Esophagus squamous epithelium (tissue), 5 donors: ENCODE results near the gene RALGPS1. TPM values are rescaled to one million over a fixed set of nuclear protein-coding genes. Genes with fewer than 3 reads are reported as not detected.
A peak's percentile ranks its signal among the peaks of the same experiment; 100 is the strongest.

Experiments
- DNase-seq: peaks from one replicate; lab custom pipeline; 2025; lab: John Stamatoyannopoulos, UW
- H3K27ac ChIP-seq, 4 donors: fragments of 200-600 bp; sonication (generic); one replicate each; pipeline ENCODE4 v1.5.1; 2016 to 2019; ENCODE audit warnings: mild to moderate bottlenecking in 1 of 4
- H3K27me3 ChIP-seq, 4 donors: fragments of 200-600 bp; sonication (generic); 1 replicate in 3 of 4; 2 replicates in 1 of 4; pipeline versions ENCODE4 v1.5.1 to v1.6.0; 2017 to 2021; ENCODE audit warnings: antibody characterized with exemption in 1 of 4
- H3K36me3 ChIP-seq, 3 donors: fragments of 200-600 bp; sonication (generic); one replicate each; pipeline ENCODE4 v1.5.1; 2016 to 2019
- H3K4me1 ChIP-seq, 3 donors: fragments of 200-600 bp; sonication (generic); one replicate each; pipeline ENCODE4 v1.5.1; 2017 to 2019
- H3K4me3 ChIP-seq, 4 donors: fragments of 200-600 bp; sonication (generic); 1 replicate in 3 of 4; 2 replicates in 1 of 4; pipeline ENCODE4 v1.5.1; 2016 to 2019; ENCODE audit warnings: mild to moderate bottlenecking in 2 of 4, moderate library complexity in 1 of 4
- H3K9me3 ChIP-seq, 3 donors: fragments of 200-600 bp; sonication (generic); one replicate each; pipeline ENCODE4 v1.5.1; 2016 to 2019
- POLR2A ChIP-seq, 4 donors: fragments of 450-650 bp; IDR thresholded peaks; one replicate each; pipeline ENCODE4 v1.6.1; 2017; ENCODE audit warnings: antibody characterized with exemption in 4 of 4, mild to moderate bottlenecking in 4 of 4, moderate library complexity in 3 of 4
- WGBS, 2 donors: methylation state at CpG; one replicate each; pipeline ENCODE4 v1.1.5; 2018; 5-methylcytosine and 5-hydroxymethylcytosine counted together
- intact Hi-C: fragments of 100-400 bp; cut with DNase I; formaldehyde crosslinking; loops from one replicate; pipeline ENCODE4 v1.15.0; 2022
- total RNA-seq, 4 donors: library from RNA; depleted of rRNA; stranded (reverse); fragments of >200 nt; gene quantifications; one replicate each; pipeline ENCODE4 v1.1.0, GENCODE V29; 2016
- TF ChIP-seq, protein P1 (sequence below), 6 experiments: fragments of 450-650 bp in 4 of 6; fragments of 200-600 bp in 2 of 6; sonication (generic) in 2 of 6; IDR thresholded peaks; one replicate each; pipeline ENCODE4 v1.5.1; 2016 to 2019; ENCODE audit warnings: antibody characterized with exemption in 6 of 6, mild to moderate bottlenecking in 4 of 6, moderate library complexity in 4 of 6
- donor health status: DM: yes; HTN: yes; CAD: no.

RALGPS1 gene
- total RNA-seq, 4 donors from 2014 or later, result 3.0 to 16.4 (median 10.6) TPM

DNA sequence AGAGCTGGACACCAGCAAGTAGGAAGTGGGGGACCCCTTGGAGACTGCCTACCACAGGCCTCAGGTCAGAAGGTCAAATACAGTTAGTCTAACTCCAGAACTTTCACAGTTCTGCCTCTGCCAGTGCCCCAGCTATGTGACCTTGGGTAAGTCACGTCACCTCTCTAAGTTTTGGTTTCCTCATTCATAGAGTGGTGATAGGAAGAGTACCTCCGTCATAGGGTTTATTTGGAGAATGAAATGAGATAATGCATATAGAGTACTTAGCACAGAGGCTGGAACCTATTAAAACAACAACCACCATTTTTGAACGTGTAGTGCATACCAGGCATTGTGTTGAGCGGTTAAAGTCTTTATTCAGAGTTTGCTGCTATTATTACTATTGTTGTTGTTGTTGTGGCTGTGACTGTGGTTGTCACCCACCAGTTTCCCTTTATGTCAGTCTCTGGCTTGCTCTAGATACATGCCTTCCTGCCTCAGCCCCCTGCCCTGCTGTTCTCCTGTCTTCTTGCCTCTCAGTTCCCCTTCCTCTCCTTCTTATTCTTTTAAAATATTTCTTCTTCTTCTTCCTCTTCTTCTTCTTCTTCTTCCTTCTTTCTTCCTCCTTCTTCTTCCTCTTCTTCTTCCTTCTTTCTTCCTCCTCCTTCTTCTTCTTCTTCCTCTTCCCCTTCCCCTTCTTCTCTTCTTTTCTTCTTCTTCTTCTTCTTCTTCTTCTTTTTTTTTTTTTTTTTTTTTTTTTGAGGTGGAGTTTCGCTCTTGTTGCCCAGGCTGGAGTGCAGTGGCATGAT, 67.8 kb downstream of the RALGPS1 start:
- no peak overlapping the region for H3K4me3 ChIP-seq
- no peaks in the 10 kb centered on the region for H3K36me3 ChIP-seq

DNA sequence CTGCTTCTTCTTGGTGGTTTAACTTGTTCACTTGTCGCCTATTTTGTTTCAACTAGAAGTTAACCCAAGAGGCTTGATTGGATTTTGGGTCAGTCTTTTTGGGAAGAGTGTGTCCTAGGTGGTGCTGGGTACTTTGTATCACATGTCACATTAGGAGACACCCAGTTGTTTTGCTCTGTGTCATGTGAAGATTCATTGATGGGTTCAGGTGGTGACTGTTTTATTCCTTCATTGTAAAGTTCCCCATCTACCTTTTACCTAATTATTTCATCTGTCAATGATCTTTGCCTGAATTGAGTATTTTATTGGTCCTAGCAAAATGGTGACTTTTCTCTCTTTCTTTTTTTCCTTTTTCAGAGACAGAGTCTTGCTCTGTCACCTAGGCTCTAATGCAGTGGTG, 69.2 kb downstream of the RALGPS1 start:
- DNase-seq, result no peak
- intact Hi-C loops, result no loop called here
- no peaks in the 10 kb centered on the region for H3K27me3 ChIP-seq
- H3K4me1 ChIP-seq, result peaks cover 22 to 61% (median 35%) of the 10 kb centered on the region in 3 donors
- no peaks in the 10 kb centered on the region for H3K36me3 ChIP-seq
- TF ChIP-seq, protein P1, sequence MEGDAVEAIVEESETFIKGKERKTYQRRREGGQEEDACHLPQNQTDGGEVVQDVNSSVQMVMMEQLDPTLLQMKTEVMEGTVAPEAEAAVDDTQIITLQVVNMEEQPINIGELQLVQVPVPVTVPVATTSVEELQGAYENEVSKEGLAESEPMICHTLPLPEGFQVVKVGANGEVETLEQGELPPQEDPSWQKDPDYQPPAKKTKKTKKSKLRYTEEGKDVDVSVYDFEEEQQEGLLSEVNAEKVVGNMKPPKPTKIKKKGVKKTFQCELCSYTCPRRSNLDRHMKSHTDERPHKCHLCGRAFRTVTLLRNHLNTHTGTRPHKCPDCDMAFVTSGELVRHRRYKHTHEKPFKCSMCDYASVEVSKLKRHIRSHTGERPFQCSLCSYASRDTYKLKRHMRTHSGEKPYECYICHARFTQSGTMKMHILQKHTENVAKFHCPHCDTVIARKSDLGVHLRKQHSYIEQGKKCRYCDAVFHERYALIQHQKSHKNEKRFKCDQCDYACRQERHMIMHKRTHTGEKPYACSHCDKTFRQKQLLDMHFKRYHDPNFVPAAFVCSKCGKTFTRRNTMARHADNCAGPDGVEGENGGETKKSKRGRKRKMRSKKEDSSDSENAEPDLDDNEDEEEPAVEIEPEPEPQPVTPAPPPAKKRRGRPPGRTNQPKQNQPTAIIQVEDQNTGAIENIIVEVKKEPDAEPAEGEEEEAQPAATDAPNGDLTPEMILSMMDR (IDR thresholded peaks at IDR 0.05), result no peak
- no peak for TF ChIP-seq POLR2A (IDR thresholded peaks at IDR 0.05)
- no peak overlapping the region for H3K27ac ChIP-seq
- H3K4me3 ChIP-seq, result no peak overlapping the region
- WGBS, 2 donors, result 91 to 100% methylated on average over 1 of the region's 1 CpG
- no peaks in the 10 kb centered on the region for H3K9me3 ChIP-seq

More for the DNA sequence above, 67.8 kb downstream of the RALGPS1 start:
- Histone ChIP-seq H3K4me1 (peaks cover 22 to 52% (median 35%) of the 10 kb centered on the region in 3 donors), H3K27me3 (no peaks in the 10 kb centered on the region), H3K27ac (no peak overlapping the region), H3K9me3 (no peaks in the 10 kb centered on the region)
- no peak for DNase-seq
- no peak for TF ChIP-seq POLR2A (IDR thresholded peaks at IDR 0.05)
- TF ChIP-seq, protein P1 (IDR thresholded peaks at IDR 0.05), result no peak
- 87 to 89% methylated on average over 4 of the region's 5 CpGs for WGBS, 2 donors
- intact Hi-C loops, result no loop called here

DNA sequence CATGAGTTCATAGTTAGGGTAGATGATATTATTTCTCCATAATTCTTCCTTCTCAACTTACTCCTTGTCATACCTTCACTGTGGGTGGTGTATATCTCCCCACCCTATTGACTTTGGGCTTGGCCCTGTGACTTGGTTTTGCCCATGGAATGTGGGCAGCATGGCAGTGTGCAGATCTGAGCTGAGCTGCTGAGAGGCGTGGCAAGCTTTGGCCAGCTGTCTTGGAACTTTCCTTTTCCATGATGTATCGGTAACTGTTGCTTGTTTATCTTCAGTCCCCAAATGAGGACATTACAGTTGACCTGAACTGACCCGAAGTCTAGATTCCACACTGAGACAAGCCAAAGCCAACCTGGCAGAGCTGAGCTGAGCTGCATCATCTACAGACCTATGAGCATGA, 70.4 kb downstream of the RALGPS1 start:
- Histone ChIP-seq H3K27me3 (no peaks in the 10 kb centered on the region), H3K9me3 (no peaks in the 10 kb centered on the region), H3K4me3 (no peak overlapping the region), H3K36me3 (no peaks in the 10 kb centered on the region), H3K4me1 (peaks cover 24 to 56% (median 28%) of the 10 kb centered on the region in 3 donors), H3K27ac (peak overlapping the region; percentile 28 to 87 (median 66))
- no peak for DNase-seq
- TF ChIP-seq, protein P1 (IDR thresholded peaks at IDR 0.05), result no peak
- no peak for TF ChIP-seq POLR2A (IDR thresholded peaks at IDR 0.05)
- intact Hi-C loops, result no loop called here
- WGBS, 2 donors, result 55 to 57% methylated on average over 3 of the region's 3 CpGs

DNA sequence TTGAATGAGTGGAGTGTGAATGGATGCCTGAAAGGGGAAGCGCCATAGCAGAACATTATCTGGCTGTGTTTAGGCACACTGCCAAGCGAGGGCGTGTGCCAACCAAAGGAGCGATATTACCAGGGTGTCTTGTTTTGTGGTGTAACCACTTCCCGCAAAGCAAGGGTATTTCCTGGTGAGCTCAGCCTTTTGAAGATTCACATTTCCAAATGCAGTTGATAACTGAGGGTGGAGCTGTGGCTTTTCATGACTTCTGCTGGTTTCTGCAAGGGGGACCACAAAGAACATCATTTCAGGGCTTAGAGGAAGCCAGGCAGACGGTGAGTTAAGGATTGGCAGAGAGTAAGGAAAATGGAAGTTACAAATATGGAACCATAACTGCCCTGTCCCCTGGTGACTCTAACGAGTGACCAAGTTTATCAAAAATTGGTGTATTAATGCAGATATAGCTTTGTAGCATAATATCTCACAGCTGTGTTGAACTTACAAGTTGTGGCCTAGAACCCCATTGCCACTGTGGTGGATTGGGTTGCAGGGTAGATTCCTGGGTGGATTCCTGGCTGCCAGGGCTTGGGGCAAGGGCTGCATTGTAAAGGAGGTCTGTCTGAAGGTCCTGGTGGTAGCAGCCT, 71.4 kb downstream of the RALGPS1 start:
- 12 to 15% methylated on average over 7 of the region's 7 CpGs for WGBS, 2 donors
- Histone ChIP-seq H3K27me3 (no peaks in the 10 kb centered on the region), H3K9me3 (no peaks in the 10 kb centered on the region), H3K4me3 (no peak overlapping the region), H3K4me1 (peaks cover 27 to 61% (median 28%) of the 10 kb centered on the region in 3 donors), H3K36me3 (no peaks in the 10 kb centered on the region), H3K27ac (peak overlapping the region; percentile 80 to 87 (median 83))
- intact Hi-C loops, result no loop called here
- TF ChIP-seq POLR2A (IDR thresholded peaks at IDR 0.05), result no peak
- TF ChIP-seq, protein P1 (IDR thresholded peaks at IDR 0.05), result no peak
- no peak for DNase-seq

DNA sequence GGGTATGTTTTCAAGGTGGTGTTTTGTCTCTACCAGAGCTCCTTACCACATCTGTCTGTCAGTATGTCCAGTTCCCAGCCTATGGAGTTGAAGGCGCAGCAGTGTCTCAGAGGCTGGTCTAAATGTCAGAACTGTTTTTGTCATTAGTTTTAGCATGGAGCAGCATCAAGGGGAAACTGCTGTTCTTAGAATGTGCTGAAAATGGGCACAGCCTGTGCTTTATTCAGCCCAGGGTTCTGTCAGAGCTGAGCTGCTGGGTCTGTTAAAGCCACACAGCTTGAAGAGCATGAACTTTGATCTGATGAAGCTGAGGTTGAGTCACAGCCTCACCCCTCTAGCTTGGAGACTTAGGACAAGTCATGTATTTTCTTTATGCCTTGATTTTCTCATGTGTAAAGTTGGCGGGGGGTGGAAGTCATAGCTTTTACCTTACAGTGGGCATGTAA, 71.9 kb downstream of the RALGPS1 start:
- no peak for TF ChIP-seq POLR2A (IDR thresholded peaks at IDR 0.05)
- TF ChIP-seq, protein P1 (IDR thresholded peaks at IDR 0.05), result no peak
- Histone ChIP-seq H3K36me3 (no peaks in the 10 kb centered on the region), H3K27ac (peak overlapping the region; percentile 80 to 87 (median 83)), H3K27me3 (no peaks in the 10 kb centered on the region), H3K4me3 (no peak overlapping the region), H3K9me3 (no peaks in the 10 kb centered on the region), H3K4me1 (peaks cover 27 to 66% (median 28%) of the 10 kb centered on the region in 3 donors)
- intact Hi-C loops, result no loop called here
- WGBS, 2 donors, result 67% methylated on average over 1 to 2 of the region's 2 CpGs
- no peak for DNase-seq
